ENCODE measurements around the gene MCFD2. TPM values are rescaled to one million over a fixed set of nuclear protein-coding genes. Genes with fewer than 3 reads are reported as not detected.

MCFD2 gene
- total RNA-seq, 1 donor: 265 TPM

- TF ChIP-seq CTCF (IDR thresholded peaks at IDR 0.05; ENCODE audit: insufficient read depth, low read length): no peak
- no peak overlapping the region for H3K4me3 ChIP-seq (ENCODE audit: low read depth, low read length)
- no peak for DNase-seq (ENCODE audit: low read depth)
Measured at GRCh38 chr2:46866770-46867246, 48.8 kb downstream of the MCFD2 start.

GRCh38 chr2:46865181-46865970 lies 50.2 kb downstream of the MCFD2 start:
- no peak for TF ChIP-seq CTCF (IDR thresholded peaks at IDR 0.05; ENCODE audit: insufficient read depth, low read length)
- no peak for DNase-seq (ENCODE audit: low read depth)

GRCh38 chr2:46863882-46864281 lies 51.7 kb downstream of the MCFD2 start:
- TF ChIP-seq CTCF (IDR thresholded peaks at IDR 0.05; ENCODE audit: insufficient read depth, low read length): no peak
- no peak for DNase-seq (ENCODE audit: low read depth)
- H3K4me3 ChIP-seq (ENCODE audit: low read depth, low read length): no peak overlapping the region

More at GRCh38 chr2:46865181-46865970, 50.2 kb downstream of the MCFD2 start:
- H3K4me3 ChIP-seq (ENCODE audit: low read depth, low read length): no peak overlapping the region

- no peak for TF ChIP-seq CTCF (IDR thresholded peaks at IDR 0.05; ENCODE audit: insufficient read depth, low read length)
- no peak for DNase-seq (ENCODE audit: low read depth)
- no peak overlapping the region for H3K4me3 ChIP-seq (ENCODE audit: low read depth, low read length)
Measured at GRCh38 chr2:46862514-46862913, 53.1 kb downstream of the MCFD2 start.

- no peak for TF ChIP-seq CTCF (IDR thresholded peaks at IDR 0.05; ENCODE audit: insufficient read depth, low read length)
- H3K4me3 ChIP-seq (ENCODE audit: low read depth, low read length): no peak overlapping the region
- DNase-seq (ENCODE audit: low read depth): peak; percentile 49
Measured at GRCh38 chr2:46861916-46862315, 53.7 kb downstream of the MCFD2 start.

GRCh38 chr2:46859482-46859881 lies 56.1 kb downstream of the MCFD2 start:
- no peak for TF ChIP-seq CTCF (IDR thresholded peaks at IDR 0.05; ENCODE audit: insufficient read depth, low read length)
- no peak for DNase-seq (ENCODE audit: low read depth)
- no peak overlapping the region for H3K4me3 ChIP-seq (ENCODE audit: low read depth, low read length)

All from fibroblast of the aortic adventitia (primary cell).